ENCODE data around the gene AFAP1.

DNA sequence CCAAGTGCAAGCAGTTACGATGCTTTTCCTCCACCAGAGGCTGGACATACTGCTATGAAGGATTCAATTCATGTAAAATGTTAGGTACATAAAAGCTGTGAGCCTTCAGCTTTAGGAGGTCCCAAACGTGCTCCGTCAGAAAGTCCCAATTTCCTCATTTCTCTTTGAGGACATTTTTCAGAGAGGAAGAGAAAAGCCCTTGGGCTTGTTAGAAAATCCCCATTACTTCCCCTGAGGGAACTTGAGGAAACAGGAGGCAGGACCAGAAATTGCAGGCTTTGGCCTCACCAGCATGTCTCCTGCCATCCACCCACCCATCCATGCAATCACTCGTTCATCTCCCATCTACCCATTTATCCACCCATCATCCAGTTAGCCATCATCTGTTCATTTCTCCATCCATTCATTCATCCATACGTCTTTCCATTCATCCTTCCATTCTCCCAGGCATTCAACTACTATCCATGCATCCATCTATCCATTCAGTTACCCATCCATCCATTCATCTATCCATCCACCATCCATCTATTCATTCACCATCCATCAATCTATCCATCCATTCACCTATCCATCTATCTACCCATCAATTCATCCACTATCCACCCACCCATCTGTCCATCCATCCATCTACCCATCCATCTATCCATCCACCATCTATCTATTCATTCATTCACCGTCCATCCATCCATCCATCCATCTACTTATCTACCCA, 223.5 kb downstream of the AFAP1 start:
- TF ChIP-seq, protein P1, sequence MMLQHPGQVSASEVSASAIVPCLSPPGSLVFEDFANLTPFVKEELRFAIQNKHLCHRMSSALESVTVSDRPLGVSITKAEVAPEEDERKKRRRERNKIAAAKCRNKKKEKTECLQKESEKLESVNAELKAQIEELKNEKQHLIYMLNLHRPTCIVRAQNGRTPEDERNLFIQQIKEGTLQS (CRISPR knock-in tag; conservative IDR thresholded peaks at IDR 0.05): no peak
- TF ChIP-seq NFE2L1 (CRISPR knock-in tag; IDR thresholded peaks at IDR 0.05): no peak
- TF ChIP-seq RELA (CRISPR knock-in tag; IDR thresholded peaks at IDR 0.05; ENCODE audit: borderline replicate concordance): no peak
- TF ChIP-seq, protein P2, sequence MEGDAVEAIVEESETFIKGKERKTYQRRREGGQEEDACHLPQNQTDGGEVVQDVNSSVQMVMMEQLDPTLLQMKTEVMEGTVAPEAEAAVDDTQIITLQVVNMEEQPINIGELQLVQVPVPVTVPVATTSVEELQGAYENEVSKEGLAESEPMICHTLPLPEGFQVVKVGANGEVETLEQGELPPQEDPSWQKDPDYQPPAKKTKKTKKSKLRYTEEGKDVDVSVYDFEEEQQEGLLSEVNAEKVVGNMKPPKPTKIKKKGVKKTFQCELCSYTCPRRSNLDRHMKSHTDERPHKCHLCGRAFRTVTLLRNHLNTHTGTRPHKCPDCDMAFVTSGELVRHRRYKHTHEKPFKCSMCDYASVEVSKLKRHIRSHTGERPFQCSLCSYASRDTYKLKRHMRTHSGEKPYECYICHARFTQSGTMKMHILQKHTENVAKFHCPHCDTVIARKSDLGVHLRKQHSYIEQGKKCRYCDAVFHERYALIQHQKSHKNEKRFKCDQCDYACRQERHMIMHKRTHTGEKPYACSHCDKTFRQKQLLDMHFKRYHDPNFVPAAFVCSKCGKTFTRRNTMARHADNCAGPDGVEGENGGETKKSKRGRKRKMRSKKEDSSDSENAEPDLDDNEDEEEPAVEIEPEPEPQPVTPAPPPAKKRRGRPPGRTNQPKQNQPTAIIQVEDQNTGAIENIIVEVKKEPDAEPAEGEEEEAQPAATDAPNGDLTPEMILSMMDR (IDR thresholded peaks at IDR 0.05): no peak
